ENCODE data around the gene IL4R. TPM values are rescaled to one million over a fixed set of nuclear protein-coding genes. Genes with fewer than 3 reads are reported as not detected.

IL4R gene
- 17.9 and 29.8 TPM in 2 replicates for total RNA-seq

GRCh38 chr16:27313422-27314160 lies at the start of gene IL4R:
IL4R (plus strand) TSS chr16:27313974; CDS start chr16:27340204, 26,230 bp downstream.

DNA sequence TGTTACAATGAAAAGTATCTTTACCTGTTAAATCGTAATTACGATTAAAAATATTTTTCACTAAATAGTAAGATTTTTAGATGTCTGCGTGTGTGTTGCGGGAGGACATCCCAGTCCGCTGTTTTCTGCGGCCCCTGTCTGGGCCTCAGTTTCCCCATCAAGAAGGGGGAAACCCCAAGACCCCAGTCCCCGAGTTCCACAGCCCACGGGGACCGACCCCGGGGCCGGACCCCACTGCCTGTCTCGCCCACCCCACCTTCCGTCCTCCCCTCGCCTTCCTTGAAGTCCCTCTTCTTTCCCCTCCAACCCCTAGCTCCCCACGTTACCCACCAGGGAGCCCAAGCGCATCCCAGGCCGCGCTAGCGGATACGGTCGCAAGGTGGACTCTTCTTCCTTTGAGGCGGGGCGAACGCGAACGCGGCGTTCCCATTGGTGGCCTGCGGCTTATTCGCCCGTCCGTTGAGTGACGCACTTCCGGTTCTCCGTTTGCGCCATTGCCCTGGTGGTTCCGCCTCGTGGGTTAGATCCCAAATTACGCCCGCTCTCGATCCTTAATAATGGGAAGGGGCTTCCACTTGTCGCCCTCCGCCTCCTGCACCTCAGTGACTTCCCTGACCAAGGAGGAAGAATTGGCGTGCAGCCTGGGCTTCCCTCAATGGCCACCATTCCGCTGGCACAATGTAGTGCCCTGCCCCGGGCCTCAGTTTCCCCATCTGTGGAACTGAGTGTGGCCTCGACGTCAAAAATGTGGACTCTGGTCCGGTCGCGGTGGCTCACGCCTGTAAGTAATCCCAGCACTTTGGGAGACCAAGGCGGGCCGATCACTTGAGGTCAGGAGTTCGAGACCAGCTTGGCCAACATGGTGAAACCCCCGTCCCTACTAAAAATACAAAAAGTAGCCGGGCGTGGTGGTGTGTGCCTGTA lies 45.1 kb upstream of the IL4R start, which contains the start of gene NSMCE1:
NSMCE1 (minus strand) TSS at position 397 of the 924 bp plus-strand sequence. CDS start 11,202 bp downstream, outside the sequence.

DNA sequence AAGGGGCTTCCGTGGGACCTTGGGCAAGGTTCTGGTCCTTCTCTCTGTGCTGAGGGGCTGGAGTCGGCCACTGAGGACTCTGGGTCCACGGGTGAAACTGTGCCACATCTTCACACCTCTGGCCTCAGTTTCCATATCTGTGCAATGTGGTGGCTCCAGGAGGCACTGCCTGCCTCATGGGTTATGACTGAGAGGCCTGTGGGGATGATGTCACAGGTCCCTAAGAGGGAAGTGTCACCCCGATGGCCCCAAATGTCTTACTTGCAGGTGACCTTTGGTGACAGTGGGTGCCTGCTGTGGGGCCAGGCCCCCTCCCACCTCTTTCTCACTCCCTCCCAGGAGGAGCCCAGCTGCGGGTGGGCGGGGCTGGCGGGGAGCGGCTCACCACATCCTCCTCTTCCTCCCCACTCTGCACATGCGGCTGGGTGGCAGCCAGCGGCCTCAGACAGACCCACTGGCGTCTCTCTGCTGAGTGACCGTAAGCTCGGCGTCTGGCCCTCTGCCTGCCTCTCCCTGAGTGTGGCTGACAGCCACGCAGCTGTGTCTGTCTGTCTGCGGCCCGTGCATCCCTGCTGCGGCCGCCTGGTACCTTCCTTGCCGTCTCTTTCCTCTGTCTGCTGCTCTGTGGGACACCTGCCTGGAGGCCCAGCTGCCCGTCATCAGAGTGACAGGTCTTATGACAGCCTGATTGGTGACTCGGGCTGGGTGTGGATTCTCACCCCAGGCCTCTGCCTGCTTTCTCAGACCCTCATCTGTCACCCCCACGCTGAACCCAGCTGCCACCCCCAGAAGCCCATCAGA lies 88.2 kb downstream of the IL4R start, which contains the start of gene IL21R:
IL21R (plus strand) TSS at position 407 of the 801 bp plus-strand sequence. CDS start 27,898 bp downstream, outside the sequence.

Other genes with a start within 250 kb of the IL4R start
- gene C16orf82, start 247.0 kb upstream of the IL4R start, total RNA-seq: not detected in 2 replicates
- gene KDM8, start 110.4 kb upstream of the IL4R start, total RNA-seq: 2.5 and 3.8 TPM in 2 replicates
- gene NSMCE1, start 45.2 kb upstream of the IL4R start, total RNA-seq: 139 and 149 TPM in 2 replicates
- 0.83 and 2.2 TPM in 2 replicates for gene IL21R, start 88.2 kb downstream of the IL4R start, total RNA-seq
- gene GTF3C1, start 235.9 kb downstream of the IL4R start, total RNA-seq: 81.0 and 110 TPM in 2 replicates
- 24.1 and 35.4 TPM in 2 replicates for gene KATNIP, start 236.2 kb downstream of the IL4R start, total RNA-seq